Measurements from ENCODE around the gene OR5H2.

Gene OR5H2

GRCh38 chr3:98274914-98275313, 7.4 kb upstream of the OR5H2 start:
- H3K79me1 ChIP-seq (ENCODE audit: low read depth, low read length), result no peaks in the 10 kb centered on the region
- no CpG with 5 or more reads among the region's 3 CpGs for WGBS, 2 donors (ENCODE audit: extremely low coverage in 2 of 2, insufficient read length in 2 of 2, insufficient replicate concordance in 1 of 2)
- no peak overlapping the region for H3K18ac ChIP-seq (ENCODE audit: low read length)
- no peaks in the 10 kb centered on the region for H3K4me1 ChIP-seq (ENCODE audit: control insufficient read depth in 2 of 2, insufficient read depth in 1 of 2, low read depth in 1 of 2, low read length in 2 of 2)
- DNase-seq (ENCODE audit: low spot score), result no peak
- H3K4me2 ChIP-seq (ENCODE audit: insufficient read depth, low read length, poor library complexity, severe bottlenecking), result no peak overlapping the region
- H3K23ac ChIP-seq (ENCODE audit: low read depth, low read length, poor library complexity), result no peak overlapping the region
- H2BK5ac ChIP-seq (ENCODE audit: low read length), result no peak overlapping the region
- no peak overlapping the region for H2AK5ac ChIP-seq (ENCODE audit: low read depth, low read length)
- H3K14ac ChIP-seq (ENCODE audit: low read length), result no peak overlapping the region
- H4K8ac ChIP-seq (ENCODE audit: low read depth, low read length), result no peak overlapping the region
- no peak overlapping the region for H2BK15ac ChIP-seq (ENCODE audit: low read length)
- no peak overlapping the region for H2BK120ac ChIP-seq (ENCODE audit: low read depth, low read length)
- H2BK12ac ChIP-seq (ENCODE audit: low read length), result no peak overlapping the region
- H3K27ac ChIP-seq (replicated peaks; ENCODE audit: low read length), result no peak overlapping the region
- no peak overlapping the region for H4K91ac ChIP-seq (ENCODE audit: low read depth, low read length, poor library complexity)
- H3K9ac ChIP-seq (ENCODE audit: low read depth, low read length, poor library complexity), result no peak overlapping the region
- no peaks in the 10 kb centered on the region for H3K27me3 ChIP-seq (ENCODE audit: control insufficient read depth in 3 of 3, insufficient read depth in 3 of 3, low read depth in 1 of 3, low read length in 3 of 3)
- no peaks in the 10 kb centered on the region for H3K36me3 ChIP-seq (replicated peaks in 1 of 2; ENCODE audit: control insufficient read depth in 2 of 2, insufficient read depth in 2 of 2, low read length in 2 of 2)
- no peaks in the 10 kb centered on the region for H3K9me3 ChIP-seq (replicated peaks in 1 of 2; ENCODE audit: control insufficient read depth in 2 of 2, insufficient read depth in 1 of 2, low read depth in 1 of 2, low read length in 2 of 2)
- no peak overlapping the region for H3K4me3 ChIP-seq (ENCODE audit: low read length in 2 of 2)
- H2AFZ ChIP-seq (ENCODE audit: low read length), result no peak overlapping the region
- no peak overlapping the region for H3K4ac ChIP-seq (ENCODE audit: low read length)

- H3K9me3 ChIP-seq (replicated peaks in 1 of 2; ENCODE audit: control insufficient read depth in 2 of 2, insufficient read depth in 1 of 2, low read depth in 1 of 2, low read length in 2 of 2), result no peaks in the 10 kb centered on the region
- no peak overlapping the region for H4K91ac ChIP-seq (ENCODE audit: low read depth, low read length, poor library complexity)
- no peaks in the 10 kb centered on the region for H3K27me3 ChIP-seq (ENCODE audit: control insufficient read depth in 3 of 3, insufficient read depth in 3 of 3, low read depth in 1 of 3, low read length in 3 of 3)
- no peaks in the 10 kb centered on the region for H3K4me1 ChIP-seq (ENCODE audit: control insufficient read depth in 2 of 2, insufficient read depth in 1 of 2, low read depth in 1 of 2, low read length in 2 of 2)
- H2AK5ac ChIP-seq (ENCODE audit: low read depth, low read length), result no peak overlapping the region
- no peaks in the 10 kb centered on the region for H3K79me1 ChIP-seq (ENCODE audit: low read depth, low read length)
- no peak overlapping the region for H4K8ac ChIP-seq (ENCODE audit: low read depth, low read length)
- H2AFZ ChIP-seq (ENCODE audit: low read length), result no peak overlapping the region
- no peak overlapping the region for H2BK5ac ChIP-seq (ENCODE audit: low read length)
- H3K18ac ChIP-seq (ENCODE audit: low read length), result no peak overlapping the region
- H2BK120ac ChIP-seq (ENCODE audit: low read depth, low read length), result no peak overlapping the region
- no peak overlapping the region for H3K14ac ChIP-seq (ENCODE audit: low read length)
- H3K27ac ChIP-seq (replicated peaks; ENCODE audit: low read length), result no peak overlapping the region
- no peak overlapping the region for H3K23ac ChIP-seq (ENCODE audit: low read depth, low read length, poor library complexity)
- no peak overlapping the region for H2BK12ac ChIP-seq (ENCODE audit: low read length)
- H3K4ac ChIP-seq (ENCODE audit: low read length), result no peak overlapping the region
- WGBS, 2 donors (ENCODE audit: extremely low coverage in 2 of 2, insufficient read length in 2 of 2, insufficient replicate concordance in 1 of 2), result no CpG with 5 or more reads among the region's 1 CpG
- H2BK15ac ChIP-seq (ENCODE audit: low read length), result no peak overlapping the region
- H3K36me3 ChIP-seq (replicated peaks in 1 of 2; ENCODE audit: control insufficient read depth in 2 of 2, insufficient read depth in 2 of 2, low read length in 2 of 2), result no peaks in the 10 kb centered on the region
- H3K4me3 ChIP-seq (ENCODE audit: low read length in 2 of 2), result no peak overlapping the region
- DNase-seq (ENCODE audit: low spot score), result no peak
- no peak overlapping the region for H3K9ac ChIP-seq (ENCODE audit: low read depth, low read length, poor library complexity)
- H3K4me2 ChIP-seq (ENCODE audit: insufficient read depth, low read length, poor library complexity, severe bottlenecking), result no peak overlapping the region
Observed at GRCh38 chr3:98290916-98291315, 8.6 kb downstream of the OR5H2 start.

DNA sequence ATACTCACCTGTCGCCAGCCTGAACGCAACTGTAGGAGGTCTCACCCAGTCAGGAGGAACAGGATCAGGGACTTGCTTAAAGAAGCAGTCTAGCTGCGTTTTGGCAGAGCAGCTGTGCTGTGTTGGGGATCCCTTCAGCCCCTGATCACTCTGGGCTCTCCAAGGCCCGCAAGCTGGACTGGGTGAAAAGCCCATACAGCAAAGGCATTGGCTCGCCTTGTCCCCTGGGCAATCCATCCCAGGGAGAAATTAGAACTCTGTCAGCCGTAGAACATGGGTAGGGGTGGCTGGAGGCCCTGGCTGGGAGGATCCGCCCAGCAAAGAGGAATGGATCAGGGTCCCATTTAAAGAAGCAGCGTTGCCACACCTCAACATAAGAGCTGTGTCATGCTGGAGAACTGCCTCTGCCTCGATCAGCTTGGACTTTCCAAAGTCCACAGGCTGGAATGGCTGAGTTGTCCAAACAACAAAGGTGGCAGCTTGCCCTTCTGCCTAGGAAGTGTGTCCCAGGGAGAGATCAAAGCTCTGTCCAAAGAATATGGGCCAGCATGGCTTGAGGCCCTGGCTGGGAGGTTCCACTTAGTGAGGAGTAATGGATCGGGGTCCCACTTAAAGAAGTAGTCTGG, 9.1 kb downstream of the OR5H2 start:
- H3K9ac ChIP-seq (ENCODE audit: low read depth, low read length, poor library complexity), result no peak overlapping the region
- no peak overlapping the region for H2AK5ac ChIP-seq (ENCODE audit: low read depth, low read length)
- H3K4me2 ChIP-seq (ENCODE audit: insufficient read depth, low read length, poor library complexity, severe bottlenecking), result no peak overlapping the region
- no peak overlapping the region for H2BK120ac ChIP-seq (ENCODE audit: low read depth, low read length)
- no peaks in the 10 kb centered on the region for H3K36me3 ChIP-seq (replicated peaks in 1 of 2; ENCODE audit: control insufficient read depth in 2 of 2, insufficient read depth in 2 of 2, low read length in 2 of 2)
- H3K9me3 ChIP-seq (replicated peaks in 1 of 2; ENCODE audit: control insufficient read depth in 2 of 2, insufficient read depth in 1 of 2, low read depth in 1 of 2, low read length in 2 of 2), result no peaks in the 10 kb centered on the region
- H2BK5ac ChIP-seq (ENCODE audit: low read length), result no peak overlapping the region
- no peaks in the 10 kb centered on the region for H3K27me3 ChIP-seq (ENCODE audit: control insufficient read depth in 3 of 3, insufficient read depth in 3 of 3, low read depth in 1 of 3, low read length in 3 of 3)
- H2BK12ac ChIP-seq (ENCODE audit: low read length), result no peak overlapping the region
- no peak overlapping the region for H3K4me3 ChIP-seq (ENCODE audit: low read length in 2 of 2)
- H4K91ac ChIP-seq (ENCODE audit: low read depth, low read length, poor library complexity), result no peak overlapping the region
- no peak overlapping the region for H4K8ac ChIP-seq (ENCODE audit: low read depth, low read length)
- WGBS, 2 donors (ENCODE audit: extremely low coverage in 2 of 2, insufficient read length in 2 of 2, insufficient replicate concordance in 1 of 2), result no CpG with 5 or more reads among the region's 10 CpGs
- no peak overlapping the region for H2BK15ac ChIP-seq (ENCODE audit: low read length)
- no peaks in the 10 kb centered on the region for H3K79me1 ChIP-seq (ENCODE audit: low read depth, low read length)
- H3K23ac ChIP-seq (ENCODE audit: low read depth, low read length, poor library complexity), result no peak overlapping the region
- H3K27ac ChIP-seq (replicated peaks; ENCODE audit: low read length), result no peak overlapping the region
- no peak for DNase-seq (ENCODE audit: low spot score)
- no peak overlapping the region for H3K14ac ChIP-seq (ENCODE audit: low read length)
- H2AFZ ChIP-seq (ENCODE audit: low read length), result no peak overlapping the region
- no peak overlapping the region for H3K18ac ChIP-seq (ENCODE audit: low read length)
- no peak overlapping the region for H3K4ac ChIP-seq (ENCODE audit: low read length)
- no peaks in the 10 kb centered on the region for H3K4me1 ChIP-seq (ENCODE audit: control insufficient read depth in 2 of 2, insufficient read depth in 1 of 2, low read depth in 1 of 2, low read length in 2 of 2)

DNA sequence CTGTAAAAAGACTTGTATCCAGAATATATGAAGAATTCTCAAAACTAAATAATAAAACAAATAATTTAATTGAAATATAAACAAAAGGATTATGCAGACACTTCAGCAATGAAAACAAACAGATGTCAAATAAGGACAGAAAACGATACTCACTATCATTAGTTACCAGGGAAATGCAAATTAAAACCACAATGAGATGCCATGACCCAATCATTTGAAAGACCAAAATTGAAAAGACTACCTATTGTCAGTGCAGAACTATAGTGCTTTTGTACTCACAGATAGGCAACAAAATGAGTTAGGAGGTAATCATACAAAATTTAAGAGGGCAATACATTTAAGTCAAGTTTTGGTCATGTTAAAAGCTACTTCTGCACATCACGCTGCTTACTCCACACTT, 39.8 kb downstream of the OR5H2 start:
- no peak overlapping the region for H3K9ac ChIP-seq (ENCODE audit: low read depth, low read length, poor library complexity)
- H3K79me1 ChIP-seq (ENCODE audit: low read depth, low read length), result no peaks in the 10 kb centered on the region
- H2BK120ac ChIP-seq (ENCODE audit: low read depth, low read length), result no peak overlapping the region
- H2BK5ac ChIP-seq (ENCODE audit: low read length), result no peak overlapping the region
- H2BK15ac ChIP-seq (ENCODE audit: low read length), result no peak overlapping the region
- H4K8ac ChIP-seq (ENCODE audit: low read depth, low read length), result no peak overlapping the region
- no peak overlapping the region for H3K4me3 ChIP-seq (ENCODE audit: low read length in 2 of 2)
- no peak overlapping the region for H3K14ac ChIP-seq (ENCODE audit: low read length)
- no peak overlapping the region for H4K91ac ChIP-seq (ENCODE audit: low read depth, low read length, poor library complexity)
- no peak overlapping the region for H3K18ac ChIP-seq (ENCODE audit: low read length)
- no peak overlapping the region for H3K4ac ChIP-seq (ENCODE audit: low read length)
- no CpG with 5 or more reads among the region's 2 CpGs for WGBS, 2 donors (ENCODE audit: extremely low coverage in 2 of 2, insufficient read length in 2 of 2, insufficient replicate concordance in 1 of 2)
- no peak overlapping the region for H3K27ac ChIP-seq (replicated peaks; ENCODE audit: low read length)
- no peaks in the 10 kb centered on the region for H3K27me3 ChIP-seq (ENCODE audit: control insufficient read depth in 3 of 3, insufficient read depth in 3 of 3, low read depth in 1 of 3, low read length in 3 of 3)
- no peak for DNase-seq (ENCODE audit: low spot score)
- no peak overlapping the region for H3K4me2 ChIP-seq (ENCODE audit: insufficient read depth, low read length, poor library complexity, severe bottlenecking)
- no peaks in the 10 kb centered on the region for H3K9me3 ChIP-seq (replicated peaks in 1 of 2; ENCODE audit: control insufficient read depth in 2 of 2, insufficient read depth in 1 of 2, low read depth in 1 of 2, low read length in 2 of 2)
- H2BK12ac ChIP-seq (ENCODE audit: low read length), result no peak overlapping the region
- no peaks in the 10 kb centered on the region for H3K4me1 ChIP-seq (ENCODE audit: control insufficient read depth in 2 of 2, insufficient read depth in 1 of 2, low read depth in 1 of 2, low read length in 2 of 2)
- H2AFZ ChIP-seq (ENCODE audit: low read length), result no peak overlapping the region
- no peak overlapping the region for H3K23ac ChIP-seq (ENCODE audit: low read depth, low read length, poor library complexity)
- no peak overlapping the region for H2AK5ac ChIP-seq (ENCODE audit: low read depth, low read length)
- no peaks in the 10 kb centered on the region for H3K36me3 ChIP-seq (replicated peaks in 1 of 2; ENCODE audit: control insufficient read depth in 2 of 2, insufficient read depth in 2 of 2, low read length in 2 of 2)

Measured in neuronal stem cell (in vitro differentiated cells).